Liver (tissue), 9 donors: ENCODE measurements around the gene RSBN1L. TPM values are rescaled to one million over a fixed set of nuclear protein-coding genes. Genes with fewer than 3 reads are reported as not detected.

Experiments used
- DNase-seq: peaks from one replicate; pipeline ENCODE4 v3.0.0-alpha.2; 2017; ENCODE audit warnings: low spot score
- H3K27ac ChIP-seq, 2 donors: one replicate each; pipeline ENCODE4 v1.7.0; 2013; ENCODE audit warnings: inconsistent platforms in 2 of 2, low read length in 2 of 2, control low read depth in 1 of 2, low read depth in 1 of 2, mild to moderate bottlenecking in 1 of 2
- H3K27me3 ChIP-seq, 4 donors: one replicate each; pipeline versions ENCODE4 v1.6.1 to v1.7.0; 2013; ENCODE audit warnings: low read length in 3 of 4, inconsistent platforms in 1 of 4, mild to moderate bottlenecking in 1 of 4, moderate library complexity in 1 of 4; ENCODE audit not compliant: control insufficient read depth in 4 of 4, insufficient read depth in 4 of 4
- H3K36me3 ChIP-seq, 4 donors: one replicate each; pipeline versions ENCODE4 v1.6.1 to v1.7.0; 2013; ENCODE audit warnings: low read length in 3 of 4, mild to moderate bottlenecking in 3 of 4, low read depth in 1 of 4, moderate library complexity in 1 of 4; ENCODE audit not compliant: control insufficient read depth in 4 of 4, insufficient read depth in 3 of 4
- H3K4me1 ChIP-seq, 4 donors: one replicate each; pipeline versions ENCODE4 v1.6.1 to v1.7.0; 2013; ENCODE audit warnings: low read length in 3 of 4, mild to moderate bottlenecking in 3 of 4, moderate library complexity in 1 of 4; ENCODE audit not compliant: control insufficient read depth in 4 of 4, insufficient read depth in 4 of 4
- H3K4me3 ChIP-seq, 3 donors: one replicate each; pipeline versions ENCODE4 v1.6.1 to v1.7.0; 2013; ENCODE audit warnings: low read length in 3 of 3, control low read depth in 1 of 3, low read depth in 1 of 3, mild to moderate bottlenecking in 1 of 3
- H3K9ac ChIP-seq, 2 donors: one replicate each; pipeline ENCODE4 v1.7.0; 2013; ENCODE audit warnings: low read length in 2 of 2, mild to moderate bottlenecking in 2 of 2, moderate library complexity in 2 of 2, control low read depth in 1 of 2, low read depth in 1 of 2
- H3K9me3 ChIP-seq, 4 donors: one replicate each; pipeline versions ENCODE4 v1.6.1 to v1.7.0; 2013; ENCODE audit warnings: low read length in 3 of 4; ENCODE audit not compliant: control insufficient read depth in 4 of 4
- ATF3 ChIP-seq: IDR thresholded peaks from 2 replicates; pipeline ENCODE4 v1.6.1; 2016; ENCODE audit warnings: antibody characterized with exemption
- CTCF ChIP-seq: fragments of 150-350 bp; IDR thresholded peaks from 2 replicates; pipeline ENCODE4 v1.5.1; 2017; ENCODE audit warnings: improper control_type of control experiment, low read depth, low read length; ENCODE audit not compliant: missing input control
- EGR1 ChIP-seq, 2 donors: IDR thresholded peaks; 2 replicates each; pipeline ENCODE4 v1.6.1; 2016 to 2018; ENCODE audit warnings: antibody characterized with exemption in 2 of 2, low read depth in 2 of 2
- FOXA1 ChIP-seq: IDR thresholded peaks from 2 replicates; pipeline ENCODE4 v1.6.1; 2016; ENCODE audit warnings: antibody characterized with exemption
- FOXA2 ChIP-seq: IDR thresholded peaks from 2 replicates; pipeline ENCODE4 v1.6.1; 2016; ENCODE audit warnings: antibody characterized with exemption
- GABPA ChIP-seq, 2 donors: IDR thresholded peaks in 1 of 2; conservative IDR thresholded peaks in 1 of 2; 2 replicates each; pipeline ENCODE4 v1.6.1; 2016; ENCODE audit warnings: antibody characterized with exemption in 2 of 2, mild to moderate bottlenecking in 1 of 2, moderate library complexity in 1 of 2
- HNF4G ChIP-seq: IDR thresholded peaks from 2 replicates; pipeline ENCODE4 v1.6.1; 2016; ENCODE audit warnings: antibody characterized with exemption
- JUND ChIP-seq, 2 donors: IDR thresholded peaks; 2 replicates each; pipeline ENCODE4 v1.6.1; 2016; ENCODE audit warnings: antibody characterized with exemption in 2 of 2
- MAX ChIP-seq: IDR thresholded peaks from 2 replicates; pipeline ENCODE4 v1.6.1; 2016; ENCODE audit warnings: antibody characterized with exemption
- NR2F2 ChIP-seq: IDR thresholded peaks from 2 replicates; pipeline ENCODE4 v1.6.1; 2016; ENCODE audit warnings: antibody characterized with exemption
- RAD21 ChIP-seq, 2 donors: IDR thresholded peaks; 2 replicates each; pipeline ENCODE4 v1.6.1; 2016; ENCODE audit warnings: antibody characterized with exemption in 2 of 2, mild to moderate bottlenecking in 2 of 2
- REST ChIP-seq: IDR thresholded peaks from 2 replicates; pipeline ENCODE4 v1.6.1; 2016; ENCODE audit warnings: antibody characterized with exemption, mild to moderate bottlenecking
- RXRA ChIP-seq, 2 donors: IDR thresholded peaks; 2 replicates each; pipeline ENCODE4 v1.6.1; 2017 to 2018; ENCODE audit warnings: antibody characterized with exemption in 2 of 2, mild to moderate bottlenecking in 1 of 2
- SP1 ChIP-seq: IDR thresholded peaks from 2 replicates; pipeline ENCODE4 v1.6.1; 2018; ENCODE audit warnings: antibody characterized with exemption, mild to moderate bottlenecking
- YY1 ChIP-seq: IDR thresholded peaks from 2 replicates; pipeline ENCODE4 v1.6.1; 2016; ENCODE audit warnings: antibody characterized with exemption, mild to moderate bottlenecking
- ZBTB33 ChIP-seq: IDR thresholded peaks from 2 replicates; pipeline ENCODE4 v1.6.1; 2016; ENCODE audit warnings: antibody characterized with exemption
- WGBS: extraction: QIAGEN DNeasy Blood & Tissue Kit; methylation state at CpG from one replicate; pipeline ENCODE4 v1.1.7; 2013; 5-methylcytosine and 5-hydroxymethylcytosine counted together
- polyA plus RNA-seq, 2 donors: library from polyadenylated mRNA; stranded (reverse) in 1 of 2; unstranded in 1 of 2; fragments of 200-250 nt in 1 of 2; fragments of >200 nt in 1 of 2; fragmentation: Nextera tagmentation in 1 of 2; extraction: Ambion mirVana in 1 of 2; gene quantifications; one replicate each; pipeline versions ENCODE4 v1.2.1 to v1.2.3, GENCODE V29; 2013 to 2015
- total RNA-seq, 2 donors: library from RNA; depleted of rRNA; stranded (reverse); fragments of >200 nt; gene quantifications; one replicate each; pipeline ENCODE4 v1.2.3, GENCODE V29; 2014
- donor health status: healthy.
- donor health status: healthy.
- donor health status: healthy.
- donor health status: healthy.
- donor health status: healthy.

RSBN1L gene
- total and polyA plus RNA-seq, 4 donors = 3.3 to 23.4 (median 7.9) TPM

- Histone ChIP-seq H3K9ac (no peak overlapping the region), H3K27me3 (no peaks in the 10 kb centered on the region), H3K4me1 (peaks cover 0 to 9% (median 3%) of the 10 kb centered on the region in 4 donors), H3K4me3 (no peak overlapping the region), H3K9me3 (no peaks in the 10 kb centered on the region), H3K27ac (no peak overlapping the region), H3K36me3 (no peaks in the 10 kb centered on the region)
- 81% methylated on average over 3 of the region's 3 CpGs for WGBS
- TF ChIP-seq REST (no peak), FOXA2 (no peak), JUND (IDR thresholded peaks at IDR 0.05) (no peak), GABPA (IDR thresholded peaks at IDR 0.05 in 1 of 2, conservative IDR thresholded peaks at IDR 0.05 in 1 of 2) (no peak), RXRA (IDR thresholded peaks at IDR 0.05) (no peak), FOXA1 (no peak), EGR1 (IDR thresholded peaks at IDR 0.05; ENCODE audit: low read depth in 2 of 2) (no peak), ZBTB33 (no peak), CTCF (no peak), NR2F2 (no peak), YY1 (no peak), RAD21 (IDR thresholded peaks at IDR 0.05) (no peak), HNF4G (no peak), ATF3 (no peak), MAX (no peak), SP1 (no peak)
- DNase-seq = no peak
Observed at GRCh38 chr7:77727527-77727926, 31.3 kb downstream of the RSBN1L start.
